ENCODE measurements around the gene AFTPH.

Gene AFTPH

GRCh38 chr2:64542071-64543007, 18.2 kb downstream of the AFTPH start:
- no peak for DNase-seq

GRCh38 chr2:64543008-64543697, 19.0 kb downstream of the AFTPH start:
- no peak for DNase-seq

- DNase-seq: no peak
These were observed 24.6 kb downstream of the AFTPH start for GRCh38 chr2:64548761-64549160.

GRCh38 chr2:64550042-64550441, 25.9 kb downstream of the AFTPH start:
- no peak for DNase-seq

- no peak for DNase-seq
These were observed 27.7 kb downstream of the AFTPH start for GRCh38 chr2:64551851-64552250.

- no peak for DNase-seq
These were observed 30.0 kb downstream of the AFTPH start for GRCh38 chr2:64554117-64554516.

- no peak for DNase-seq
These were observed 34.4 kb downstream of the AFTPH start for GRCh38 chr2:64558445-64559081.

GRCh38 chr2:64562148-64562784, 38.1 kb downstream of the AFTPH start:
- DNase-seq: peak; percentile 39

- no peak for DNase-seq
These were observed 39.4 kb downstream of the AFTPH start for GRCh38 chr2:64563436-64563938.

GRCh38 chr2:64565949-64566710, 42.0 kb downstream of the AFTPH start:
- no peak for DNase-seq

GRCh38 chr2:64567473-64567872, 43.3 kb downstream of the AFTPH start:
- DNase-seq: no peak

GRCh38 chr2:64568836-64569235, 44.7 kb downstream of the AFTPH start:
- DNase-seq: no peak

- DNase-seq: no peak
These were observed 50.7 kb downstream of the AFTPH start for GRCh38 chr2:64574871-64575270.

- no peak for DNase-seq
These were observed 56.9 kb downstream of the AFTPH start for GRCh38 chr2:64581018-64581417.

- no peak for DNase-seq
These were observed 57.8 kb downstream of the AFTPH start for GRCh38 chr2:64581777-64582539.

- DNase-seq: no peak
These were observed 58.7 kb downstream of the AFTPH start for GRCh38 chr2:64582774-64583340.

GRCh38 chr2:64586054-64586453, 61.9 kb downstream of the AFTPH start:
- DNase-seq: no peak

- peak; percentile 32 for DNase-seq
These were observed 62.9 kb downstream of the AFTPH start for GRCh38 chr2:64586883-64587481.

GRCh38 chr2:64587561-64587960, 63.4 kb downstream of the AFTPH start:
- no peak for DNase-seq

GRCh38 chr2:64591188-64591587, 67.1 kb downstream of the AFTPH start:
- no peak for DNase-seq
